HepG2 (cell line): ENCODE measurements around the gene PPAT. TPM values are rescaled to one million over a fixed set of nuclear protein-coding genes. Genes with fewer than 3 reads are reported as not detected.
A peak's percentile ranks its signal among the peaks of the same experiment; 100 is the strongest.

ENCODE experiments used
- ARNTL ChIP-seq: sonication (generic); formaldehyde crosslinking; IDR thresholded peaks from 2 replicates; pipeline ENCODE4 v1.4.0; 2020; ENCODE audit warnings: mild to moderate bottlenecking, missing genetic modification reagents
- JDP2 ChIP-seq: sonication (generic); formaldehyde crosslinking; IDR thresholded peaks from 2 replicates; pipeline ENCODE4 v1.8.1; 2022; ENCODE audit warnings: missing genetic modification reagents, borderline replicate concordance
- JUND ChIP-seq: sonication (generic); formaldehyde crosslinking; IDR thresholded peaks from 2 replicates; pipeline ENCODE4 v1.8.0; 2022; ENCODE audit warnings: mild to moderate bottlenecking, missing genetic modification reagents
- KLF15 ChIP-seq: sonication (generic); formaldehyde crosslinking; IDR thresholded peaks from 2 replicates; pipeline ENCODE4 v1.8.1; 2023; ENCODE audit warnings: borderline replicate concordance, mild to moderate bottlenecking, inconsistent platforms, missing genetic modification reagents, mixed read lengths
- NFE2 ChIP-seq: sonication (generic); formaldehyde crosslinking; IDR thresholded peaks from 2 replicates; pipeline ENCODE4 v1.4.0; 2020; ENCODE audit warnings: missing genetic modification reagents
- SETDB1 ChIP-seq: sonication (generic); formaldehyde crosslinking; IDR thresholded peaks from 2 replicates; pipeline ENCODE4 v1.5.1; 2020; ENCODE audit warnings: missing genetic modification reagents, mild to moderate bottlenecking, borderline replicate concordance
- TAF1 ChIP-seq: sonication (generic); formaldehyde crosslinking; IDR thresholded peaks from 2 replicates; pipeline ENCODE4 v1.4.0; 2020; ENCODE audit warnings: missing genetic modification reagents
- ZNF136 ChIP-seq: sonication (generic); formaldehyde crosslinking; IDR thresholded peaks from 2 replicates; pipeline ENCODE4 v1.8.1; 2022; ENCODE audit warnings: low read depth, mild to moderate bottlenecking, moderate library complexity, missing genetic modification reagents
- ZNF232 ChIP-seq: sonication (generic); formaldehyde crosslinking; IDR thresholded peaks from 2 replicates; pipeline ENCODE4 v1.4.0; 2020; ENCODE audit warnings: missing genetic modification reagents, borderline replicate concordance
- ZNF274 ChIP-seq: sonication (generic); formaldehyde crosslinking; IDR thresholded peaks from 2 replicates; pipeline ENCODE4 v1.5.1; 2020; ENCODE audit warnings: mild to moderate bottlenecking, missing genetic modification reagents
- ZNF335 ChIP-seq: sonication (generic); formaldehyde crosslinking; IDR thresholded peaks from 2 replicates; pipeline ENCODE4 v1.4.0; 2020; ENCODE audit warnings: missing genetic modification reagents
- ZNF484 ChIP-seq: sonication (generic); formaldehyde crosslinking; IDR thresholded peaks from 2 replicates; pipeline ENCODE4 v1.5.1; 2020; ENCODE audit warnings: mild to moderate bottlenecking, low read depth, missing genetic modification reagents, borderline replicate concordance
- ZNF747 ChIP-seq: sonication (generic); formaldehyde crosslinking; IDR thresholded peaks from 2 replicates; pipeline ENCODE4 v1.8.1; 2023; ENCODE audit warnings: missing genetic modification reagents, mild to moderate bottlenecking, borderline replicate concordance
- ZNF773 ChIP-seq: sonication (generic); formaldehyde crosslinking; IDR thresholded peaks from 2 replicates; pipeline ENCODE4 v1.4.0; 2020; ENCODE audit warnings: missing genetic modification reagents, borderline replicate concordance
- polyA plus RNA-seq, 8 experiments: library from polyadenylated mRNA; depleted of rRNA in 3 of 8; stranded (reverse) in 7 of 8; unstranded in 1 of 8; fragments of >200 nt; fragmentation: Illumina TruSeq in 4 of 8; extraction: Trizol in 4 of 8; gene quantifications; 2 replicates each; pipeline versions ENCODE4 v1.2.1 to v1.2.3, GENCODE V29; 2011 to 2016; ENCODE audit warnings: low read depth in 4 of 8, missing spikeins in 1 of 8, mixed read lengths in 1 of 8; ENCODE audit not compliant: insufficient read depth in 1 of 8
- total RNA-seq, 5 experiments: library from RNA; depleted of rRNA; stranded (reverse); fragments of >200 nt; fragmentation: Illumina TruSeq; extraction: Trizol; gene quantifications; 2 replicates each; pipeline ENCODE4 v1.2.3, GENCODE V29; 2016; ENCODE audit warnings: low read depth in 1 of 5
- TF ChIP-seq, protein P1 (sequence below): sonication (generic); IDR thresholded peaks from 2 replicates; pipeline ENCODE4 v1.6.1; 2016; ENCODE audit warnings: low read depth, borderline replicate concordance
- TF ChIP-seq, protein P2 (sequence below): IDR thresholded peaks from 2 replicates; pipeline ENCODE4 v1.6.1; 2016
- TF ChIP-seq, protein P3 (sequence below): IDR thresholded peaks from 2 replicates; pipeline ENCODE4 v1.6.1; 2016; ENCODE audit warnings: mild to moderate bottlenecking
- TF ChIP-seq, protein P4 (sequence below): sonication (generic); formaldehyde crosslinking; IDR thresholded peaks from 2 replicates; pipeline ENCODE4 v1.4.0; 2020; ENCODE audit warnings: mild to moderate bottlenecking, missing genetic modification reagents
- TF ChIP-seq, protein P5 (sequence below): conservative IDR thresholded peaks from 2 replicates; pipeline ENCODE4 v1.6.1; 2018; ENCODE audit warnings: missing genetic modification reagents
- TF ChIP-seq, protein P6 (sequence below): sonication (generic); formaldehyde crosslinking; IDR thresholded peaks from 2 replicates; pipeline ENCODE4 v1.5.1; 2020; ENCODE audit warnings: missing genetic modification reagents, mild to moderate bottlenecking, borderline replicate concordance

The PPAT gene
- total and polyA plus RNA-seq, 2 of the 13 experiments (the other 11 are each of a cell fraction or from before 2014, with no cell fraction given): 16.9 to 62.6 TPM

DNA sequence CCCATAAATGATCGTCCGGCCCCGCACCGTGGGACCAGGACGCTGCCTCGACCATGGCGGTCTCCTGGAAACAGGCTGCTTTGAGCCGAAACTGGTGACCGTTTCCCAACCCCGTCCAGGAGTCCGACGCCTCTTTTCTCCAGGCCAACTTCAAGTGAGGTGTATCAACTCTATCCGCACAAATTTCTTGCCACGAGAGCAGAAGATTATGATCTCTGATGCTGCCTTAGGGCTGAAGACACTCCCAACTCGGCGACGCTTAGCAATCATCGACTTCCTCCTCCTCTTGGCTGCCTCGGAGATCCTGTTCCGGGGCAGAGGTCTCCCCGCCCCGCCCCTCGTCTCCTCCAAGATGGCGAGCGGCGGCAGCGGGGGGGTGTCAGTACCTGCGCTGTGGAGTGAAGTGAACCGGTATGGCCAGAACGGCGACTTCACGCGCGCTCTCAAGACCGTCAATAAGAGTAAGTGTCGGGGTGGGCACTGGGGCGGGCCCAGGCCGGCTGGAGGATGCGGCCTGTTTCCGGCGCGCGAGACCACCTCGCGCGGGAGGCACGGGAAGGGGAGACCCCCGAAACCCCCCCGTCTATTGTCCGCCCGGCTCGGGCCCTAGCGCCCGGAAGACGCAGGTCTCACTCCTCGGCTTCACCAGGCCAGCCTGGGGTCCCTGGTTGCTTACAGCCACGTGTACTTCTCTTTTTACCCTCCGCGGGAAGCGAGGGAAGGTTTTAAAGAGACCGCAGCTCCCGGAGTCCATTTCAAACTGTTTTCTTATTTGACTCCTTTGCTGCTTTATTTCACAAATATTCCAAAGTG, 32.1 kb upstream of the PPAT start, which contains the start of gene SRP72 (continued):
- TF ChIP-seq, protein P1, sequence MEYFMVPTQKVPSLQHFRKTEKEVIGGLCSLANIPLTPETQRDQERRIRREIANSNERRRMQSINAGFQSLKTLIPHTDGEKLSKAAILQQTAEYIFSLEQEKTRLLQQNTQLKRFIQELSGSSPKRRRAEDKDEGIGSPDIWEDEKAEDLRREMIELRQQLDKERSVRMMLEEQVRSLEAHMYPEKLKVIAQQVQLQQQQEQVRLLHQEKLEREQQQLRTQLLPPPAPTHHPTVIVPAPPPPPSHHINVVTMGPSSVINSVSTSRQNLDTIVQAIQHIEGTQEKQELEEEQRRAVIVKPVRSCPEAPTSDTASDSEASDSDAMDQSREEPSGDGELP: no peak
- TF ChIP-seq ZNF747: no peak
- TF ChIP-seq ZNF136 (CRISPR knock-in tag): 0 out of 2 replicates have a peak, but pooled peaks have one; percentile 34
- TF ChIP-seq, protein P2, sequence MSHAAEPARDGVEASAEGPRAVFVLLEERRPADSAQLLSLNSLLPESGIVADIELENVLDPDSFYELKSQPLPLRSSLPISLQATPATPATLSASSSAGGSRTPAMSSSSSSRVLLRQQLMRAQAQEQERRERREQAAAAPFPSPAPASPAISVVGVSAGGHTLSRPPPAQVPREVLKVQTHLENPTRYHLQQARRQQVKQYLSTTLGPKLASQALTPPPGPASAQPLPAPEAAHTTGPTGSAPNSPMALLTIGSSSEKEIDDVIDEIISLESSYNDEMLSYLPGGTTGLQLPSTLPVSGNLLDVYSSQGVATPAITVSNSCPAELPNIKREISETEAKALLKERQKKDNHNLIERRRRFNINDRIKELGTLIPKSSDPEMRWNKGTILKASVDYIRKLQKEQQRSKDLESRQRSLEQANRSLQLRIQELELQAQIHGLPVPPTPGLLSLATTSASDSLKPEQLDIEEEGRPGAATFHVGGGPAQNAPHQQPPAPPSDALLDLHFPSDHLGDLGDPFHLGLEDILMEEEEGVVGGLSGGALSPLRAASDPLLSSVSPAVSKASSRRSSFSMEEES: no peak
- peak; percentile 97 for TF ChIP-seq TAF1 (CRISPR knock-in tag)
- TF ChIP-seq ZNF274 (CRISPR knock-in tag): no peak
- no peak for TF ChIP-seq ZNF484 (CRISPR knock-in tag)
- TF ChIP-seq, protein P3, sequence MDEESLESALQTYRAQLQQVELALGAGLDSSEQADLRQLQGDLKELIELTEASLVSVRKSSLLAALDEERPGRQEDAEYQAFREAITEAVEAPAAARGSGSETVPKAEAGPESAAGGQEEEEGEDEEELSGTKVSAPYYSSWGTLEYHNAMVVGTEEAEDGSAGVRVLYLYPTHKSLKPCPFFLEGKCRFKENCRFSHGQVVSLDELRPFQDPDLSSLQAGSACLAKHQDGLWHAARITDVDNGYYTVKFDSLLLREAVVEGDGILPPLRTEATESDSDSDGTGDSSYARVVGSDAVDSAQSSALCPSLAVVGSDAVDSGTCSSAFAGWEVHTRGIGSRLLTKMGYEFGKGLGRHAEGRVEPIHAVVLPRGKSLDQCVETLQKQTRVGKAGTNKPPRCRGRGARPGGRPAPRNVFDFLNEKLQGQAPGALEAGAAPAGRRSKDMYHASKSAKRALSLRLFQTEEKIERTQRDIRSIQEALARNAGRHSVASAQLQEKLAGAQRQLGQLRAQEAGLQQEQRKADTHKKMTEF: peak; percentile 89
- TF ChIP-seq JUND (CRISPR knock-in tag): no peak
- TF ChIP-seq, protein P4, sequence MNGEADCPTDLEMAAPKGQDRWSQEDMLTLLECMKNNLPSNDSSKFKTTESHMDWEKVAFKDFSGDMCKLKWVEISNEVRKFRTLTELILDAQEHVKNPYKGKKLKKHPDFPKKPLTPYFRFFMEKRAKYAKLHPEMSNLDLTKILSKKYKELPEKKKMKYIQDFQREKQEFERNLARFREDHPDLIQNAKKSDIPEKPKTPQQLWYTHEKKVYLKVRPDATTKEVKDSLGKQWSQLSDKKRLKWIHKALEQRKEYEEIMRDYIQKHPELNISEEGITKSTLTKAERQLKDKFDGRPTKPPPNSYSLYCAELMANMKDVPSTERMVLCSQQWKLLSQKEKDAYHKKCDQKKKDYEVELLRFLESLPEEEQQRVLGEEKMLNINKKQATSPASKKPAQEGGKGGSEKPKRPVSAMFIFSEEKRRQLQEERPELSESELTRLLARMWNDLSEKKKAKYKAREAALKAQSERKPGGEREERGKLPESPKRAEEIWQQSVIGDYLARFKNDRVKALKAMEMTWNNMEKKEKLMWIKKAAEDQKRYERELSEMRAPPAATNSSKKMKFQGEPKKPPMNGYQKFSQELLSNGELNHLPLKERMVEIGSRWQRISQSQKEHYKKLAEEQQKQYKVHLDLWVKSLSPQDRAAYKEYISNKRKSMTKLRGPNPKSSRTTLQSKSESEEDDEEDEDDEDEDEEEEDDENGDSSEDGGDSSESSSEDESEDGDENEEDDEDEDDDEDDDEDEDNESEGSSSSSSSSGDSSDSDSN (CRISPR knock-in tag): peak; percentile 80
- no peak for TF ChIP-seq ZNF335 (CRISPR knock-in tag)
- no peak for TF ChIP-seq ZNF773 (CRISPR knock-in tag)
- TF ChIP-seq, protein P5, sequence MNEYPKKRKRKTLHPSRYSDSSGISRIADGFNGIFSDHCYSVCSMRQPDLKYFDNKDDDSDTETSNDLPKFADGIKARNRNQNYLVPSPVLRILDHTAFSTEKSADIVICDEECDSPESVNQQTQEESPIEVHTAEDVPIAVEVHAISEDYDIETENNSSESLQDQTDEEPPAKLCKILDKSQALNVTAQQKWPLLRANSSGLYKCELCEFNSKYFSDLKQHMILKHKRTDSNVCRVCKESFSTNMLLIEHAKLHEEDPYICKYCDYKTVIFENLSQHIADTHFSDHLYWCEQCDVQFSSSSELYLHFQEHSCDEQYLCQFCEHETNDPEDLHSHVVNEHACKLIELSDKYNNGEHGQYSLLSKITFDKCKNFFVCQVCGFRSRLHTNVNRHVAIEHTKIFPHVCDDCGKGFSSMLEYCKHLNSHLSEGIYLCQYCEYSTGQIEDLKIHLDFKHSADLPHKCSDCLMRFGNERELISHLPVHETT: peak; percentile 65; the same call in 1 of the 2 replicates
- TF ChIP-seq ARNTL: no peak
- no peak for TF ChIP-seq ZNF232
- TF ChIP-seq NFE2 (CRISPR knock-in tag): no peak
- TF ChIP-seq, protein P6, sequence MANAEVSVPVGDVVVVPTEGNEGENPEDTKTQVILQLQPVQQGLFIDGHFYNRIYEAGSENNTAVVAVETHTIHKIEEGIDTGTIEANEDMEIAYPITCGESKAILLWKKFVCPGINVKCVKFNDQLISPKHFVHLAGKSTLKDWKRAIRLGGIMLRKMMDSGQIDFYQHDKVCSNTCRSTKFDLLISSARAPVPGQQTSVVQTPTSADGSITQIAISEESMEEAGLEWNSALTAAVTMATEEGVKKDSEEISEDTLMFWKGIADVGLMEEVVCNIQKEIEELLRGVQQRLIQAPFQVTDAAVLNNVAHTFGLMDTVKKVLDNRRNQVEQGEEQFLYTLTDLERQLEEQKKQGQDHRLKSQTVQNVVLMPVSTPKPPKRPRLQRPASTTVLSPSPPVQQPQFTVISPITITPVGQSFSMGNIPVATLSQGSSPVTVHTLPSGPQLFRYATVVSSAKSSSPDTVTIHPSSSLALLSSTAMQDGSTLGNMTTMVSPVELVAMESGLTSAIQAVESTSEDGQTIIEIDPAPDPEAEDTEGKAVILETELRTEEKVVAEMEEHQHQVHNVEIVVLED (CRISPR knock-in tag): peak; percentile 52; the same call in 1 of the 2 replicates
- TF ChIP-seq JDP2 (CRISPR knock-in tag): no peak
- TF ChIP-seq SETDB1: no peak
- no peak for TF ChIP-seq KLF15 (CRISPR knock-in tag)
